Measurements from ENCODE around the gene REPS1.

REPS1 gene

DNA sequence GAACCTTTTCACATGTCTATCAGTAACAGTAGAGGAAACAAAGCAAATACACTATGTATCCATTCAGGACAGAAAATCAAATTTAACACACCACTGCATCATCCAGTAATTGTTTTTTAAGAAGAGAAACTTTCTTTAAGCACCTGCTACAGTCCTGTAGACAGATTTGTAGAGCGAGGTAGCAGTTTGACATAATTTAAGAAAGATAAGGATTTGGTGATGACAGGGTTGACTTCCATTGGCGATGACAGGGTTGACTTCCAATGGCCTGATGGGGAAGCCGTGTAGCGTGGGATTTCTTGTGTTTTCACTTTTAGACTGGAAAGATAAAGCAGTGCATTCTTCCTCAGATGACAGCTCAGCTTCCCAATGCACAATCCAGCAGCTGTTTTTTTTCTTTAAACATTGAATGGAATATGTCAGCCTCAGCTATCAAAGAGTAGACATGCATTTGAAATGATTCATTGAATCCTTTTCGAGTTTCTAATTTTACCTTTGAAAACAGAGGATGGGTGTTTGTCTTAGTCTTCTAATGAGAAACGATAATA is 123.6 kb downstream of the REPS1 start:
- ChIA-PET POLR2A (interaction anchor here (0.6 kb wide), 1 partner anchor 20 kb away, joined by 3 read pairs; no protein-coding TSS in a partner anchor), CTCF (no interaction called here)
- no peak for TF ChIP-seq CTCF (IDR thresholded peaks at IDR 0.05; ENCODE audit: insufficient read depth, low read length, missing control alignments)
- DNase-seq (ENCODE audit: low read depth, low spot score): no peak
- H3K4me3 ChIP-seq (ENCODE audit: low read depth, low read length): no peak overlapping the region

GRCh38 chr6:138863321-138863720 is 124.7 kb downstream of the REPS1 start:
- no peak overlapping the region for H3K4me3 ChIP-seq (ENCODE audit: low read depth, low read length)
- no peak for DNase-seq (ENCODE audit: low read depth, low spot score)
- CTCF ChIA-PET: no interaction called here
- POLR2A ChIA-PET: no interaction called here
- TF ChIP-seq CTCF (IDR thresholded peaks at IDR 0.05; ENCODE audit: insufficient read depth, low read length, missing control alignments): no peak

DNA sequence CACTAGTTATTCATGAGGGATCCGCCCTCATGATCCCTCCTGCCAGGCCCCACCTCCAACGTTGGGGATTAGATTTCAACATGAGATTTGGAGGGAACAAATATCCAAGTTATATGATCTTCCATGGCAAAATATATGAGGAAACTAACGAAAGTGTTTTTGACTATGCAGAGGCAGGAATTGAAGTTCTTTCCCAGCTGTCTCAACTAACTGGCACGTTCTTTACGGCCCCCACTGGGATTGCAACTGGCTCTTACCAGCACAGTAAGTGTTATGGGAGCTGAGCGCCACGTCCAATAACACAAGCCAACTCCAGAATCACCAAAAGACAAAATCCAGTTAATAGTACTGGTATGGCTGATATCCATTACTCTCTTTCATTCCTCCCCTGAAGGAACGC is 125.6 kb downstream of the REPS1 start:
- no peak for TF ChIP-seq CTCF (IDR thresholded peaks at IDR 0.05; ENCODE audit: insufficient read depth, low read length, missing control alignments)
- H3K4me3 ChIP-seq (ENCODE audit: low read depth, low read length): no peak overlapping the region
- POLR2A ChIA-PET: no interaction called here
- CTCF ChIA-PET: no interaction called here
- DNase-seq (ENCODE audit: low read depth, low spot score): no peak

GRCh38 chr6:138857775-138858174 is 130.3 kb downstream of the REPS1 start:
- TF ChIP-seq CTCF (IDR thresholded peaks at IDR 0.05; ENCODE audit: insufficient read depth, low read length, missing control alignments): no peak
- ChIA-PET POLR2A (no interaction called here), CTCF (no interaction called here)
- DNase-seq (ENCODE audit: low read depth, low spot score): no peak
- H3K4me3 ChIP-seq (ENCODE audit: low read depth, low read length): no peak overlapping the region

- no peak for DNase-seq (ENCODE audit: low read depth, low spot score)
- H3K4me3 ChIP-seq (ENCODE audit: low read depth, low read length): no peak overlapping the region
- no peak for TF ChIP-seq CTCF (IDR thresholded peaks at IDR 0.05; ENCODE audit: insufficient read depth, low read length, missing control alignments)
- POLR2A ChIA-PET: no interaction called here
- CTCF ChIA-PET: no interaction called here
Measured at GRCh38 chr6:138856654-138857053, 131.4 kb downstream of the REPS1 start.
